Adipose tissue (tissue), 3 donors: ENCODE results near the gene CHI3L1. TPM values are rescaled to one million over a fixed set of nuclear protein-coding genes. Genes with fewer than 3 reads are reported as not detected.

Experiments
- H3K27ac ChIP-seq: one replicate; pipeline ENCODE4 v1.5.1; 2013; ENCODE audit warnings: low read depth, low read length
- WGBS, 3 donors: extraction: QIAGEN DNeasy Blood & Tissue Kit; methylation state at CpG; one replicate each; pipeline ENCODE4 v1.1.7; 2013; 5-methylcytosine and 5-hydroxymethylcytosine counted together
- polyA plus RNA-seq, 3 donors: library from polyadenylated mRNA; stranded (reverse); fragments of 200-250 nt; gene quantifications; one replicate each; pipeline ENCODE4 v1.2.3, GENCODE V29; 2013
- donor health status: healthy with polysubstance abuse.
- donor health status: Bipolar disorder and iron deficiency.
- donor health status: healthy.

The CHI3L1 gene
- polyA plus RNA-seq, 3 donors = 6.1 to 191 (median 12.6) TPM

GRCh38 chr1:203161703-203162102, 24.8 kb downstream of the CHI3L1 start:
- H3K27ac ChIP-seq = no peak overlapping the region
- WGBS, 3 donors = 87 to 90% (median 90%) methylated on average over 11 of the region's 11 CpGs

DNA sequence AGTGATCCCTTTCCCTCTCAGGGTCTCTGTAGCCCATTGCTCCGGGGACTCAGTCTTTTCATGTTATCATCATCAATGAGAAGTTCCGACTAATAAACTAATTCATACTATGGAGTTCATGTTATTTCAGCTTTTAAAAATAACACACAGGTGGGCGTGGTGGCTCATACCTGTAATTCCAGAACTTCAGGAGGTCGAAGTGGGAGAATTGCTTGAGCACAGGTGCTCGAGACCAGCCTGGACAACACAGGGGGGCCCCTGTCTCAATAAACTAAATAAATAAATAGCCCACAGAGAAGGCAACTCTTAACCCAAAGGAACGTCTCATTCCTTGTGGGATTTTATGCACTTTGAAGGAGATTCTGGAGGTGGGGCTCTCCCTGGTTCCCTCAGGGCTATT, 25.3 kb downstream of the CHI3L1 start:
- 48 to 85% (median 81%) methylated on average over 6 of the region's 6 CpGs for WGBS, 3 donors
- H3K27ac ChIP-seq = no peak overlapping the region

- no peak overlapping the region for H3K27ac ChIP-seq
- 67 to 83% (median 78%) methylated on average over 1 of the region's 1 CpG for WGBS, 3 donors
Measured at GRCh38 chr1:203159844-203160243, 26.7 kb downstream of the CHI3L1 start.

- no peak overlapping the region for H3K27ac ChIP-seq
- 84 to 86% (median 85%) methylated on average over 9 of the region's 9 CpGs for WGBS, 3 donors
Measured at GRCh38 chr1:203158960-203159665, 27.4 kb downstream of the CHI3L1 start.

GRCh38 chr1:203158423-203158822, 28.1 kb downstream of the CHI3L1 start:
- no peak overlapping the region for H3K27ac ChIP-seq
- WGBS, 3 donors = 81 to 88% (median 82%) methylated on average over 1 of the region's 1 CpG

- WGBS, 3 donors = 67 to 81% (median 77%) methylated on average over 1 of the region's 1 CpG
- H3K27ac ChIP-seq = no peak overlapping the region
Measured at GRCh38 chr1:203156280-203156679, 30.2 kb downstream of the CHI3L1 start.

GRCh38 chr1:203153989-203154821, 32.3 kb downstream of the CHI3L1 start:
- H3K27ac ChIP-seq = no peak overlapping the region
- 74 to 80% (median 76%) methylated on average over 13 of the region's 13 CpGs for WGBS, 3 donors

GRCh38 chr1:203153051-203153988, 33.2 kb downstream of the CHI3L1 start:
- WGBS, 3 donors = 73 to 77% (median 76%) methylated on average over 9 of the region's 9 CpGs
- no peak overlapping the region for H3K27ac ChIP-seq

GRCh38 chr1:203152158-203153034, 34.1 kb downstream of the CHI3L1 start:
- H3K27ac ChIP-seq = no peak overlapping the region
- WGBS, 3 donors = 74 to 86% (median 83%) methylated on average over 9 to 10 of the region's 10 CpGs

DNA sequence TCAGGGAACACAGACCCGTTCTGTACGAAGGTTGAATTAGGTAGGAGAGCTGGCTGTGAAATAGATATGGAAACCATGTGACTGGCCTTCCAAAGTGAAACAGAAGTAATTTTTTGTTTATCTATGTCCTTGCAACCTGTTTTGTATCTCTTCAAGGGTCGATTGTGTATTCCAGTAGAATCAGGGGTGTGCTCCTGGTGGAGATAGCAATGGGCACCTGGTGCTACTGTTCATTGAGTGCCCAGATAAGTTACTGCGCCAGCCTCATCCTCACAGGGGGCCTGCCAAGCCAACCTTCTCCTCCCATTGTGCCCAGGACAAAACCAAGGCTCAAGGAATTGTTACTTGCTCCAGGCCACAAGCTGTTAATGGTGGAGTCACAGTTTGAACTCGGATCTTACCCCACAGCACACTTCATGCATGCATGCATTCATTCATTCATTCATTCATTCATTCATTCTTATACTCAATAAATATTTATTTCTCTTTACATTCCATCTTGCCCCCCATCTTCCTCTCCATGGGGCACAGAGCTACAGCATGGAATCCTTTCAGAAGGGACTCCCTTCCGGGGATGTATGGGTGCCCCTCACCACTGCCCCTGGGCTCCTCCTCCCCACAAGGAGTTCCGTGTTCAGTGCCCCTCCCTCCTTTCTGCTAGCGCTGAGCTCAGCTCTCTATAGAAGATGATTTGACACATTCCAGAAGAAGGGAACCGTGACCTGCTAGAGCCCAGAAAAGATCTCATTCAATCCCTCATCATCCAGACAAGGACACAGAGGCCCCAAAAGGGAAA, 34.9 kb downstream of the CHI3L1 start:
- 52 to 78% (median 76%) methylated on average over 9 of the region's 9 CpGs for WGBS, 3 donors

GRCh38 chr1:203150511-203151297, 35.8 kb downstream of the CHI3L1 start:
- H3K27ac ChIP-seq = no peak overlapping the region
- WGBS, 3 donors = 67 to 83% (median 68%) methylated on average over 9 of the region's 9 CpGs

More for the DNA sequence above, 34.9 kb downstream of the CHI3L1 start:
- H3K27ac ChIP-seq = no peak overlapping the region

DNA sequence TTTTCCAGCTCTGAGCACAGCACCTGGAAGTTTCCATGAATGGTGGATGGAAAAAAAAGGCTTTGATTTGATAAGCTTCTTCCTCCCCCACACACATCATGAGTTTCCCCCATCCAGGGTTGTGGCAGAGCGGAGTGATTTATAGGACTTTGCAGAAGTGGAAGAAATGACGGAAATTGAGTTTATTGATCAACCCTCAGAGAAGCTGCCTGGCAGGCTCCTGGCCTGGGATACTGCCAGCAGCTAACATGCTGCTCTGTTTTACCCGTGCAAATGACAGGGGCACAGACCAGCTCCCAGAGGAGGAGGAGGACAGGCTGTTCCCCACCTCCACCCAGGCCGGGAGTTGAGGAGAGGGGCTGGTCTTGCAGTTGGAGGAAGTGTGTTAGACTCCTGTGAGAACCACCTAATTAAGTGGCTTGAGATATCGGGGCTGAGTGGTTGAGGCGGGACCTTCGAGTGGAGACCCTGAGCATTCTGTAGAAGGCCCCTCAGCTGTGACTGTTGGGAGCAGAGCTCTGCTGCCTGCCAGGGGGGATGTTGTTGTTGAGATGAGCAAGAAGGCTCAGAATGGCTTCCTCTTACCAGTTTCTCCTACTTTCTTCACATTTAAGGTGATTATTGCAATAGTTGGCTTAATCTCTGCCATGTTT, 37.2 kb downstream of the CHI3L1 start:
- no peak overlapping the region for H3K27ac ChIP-seq
- 43 to 71% (median 68%) methylated on average over 7 of the region's 7 CpGs for WGBS, 3 donors

GRCh38 chr1:203148579-203148978, 37.9 kb downstream of the CHI3L1 start:
- 69 to 87% (median 78%) methylated on average over 12 of the region's 12 CpGs for WGBS, 3 donors
- no peak overlapping the region for H3K27ac ChIP-seq

- H3K27ac ChIP-seq = no peak overlapping the region
- WGBS, 3 donors = 88 to 99% (median 95%) methylated on average over 5 of the region's 5 CpGs
Measured at GRCh38 chr1:203148127-203148526, 38.4 kb downstream of the CHI3L1 start.

GRCh38 chr1:203147376-203147775, 39.1 kb downstream of the CHI3L1 start:
- no peak overlapping the region for H3K27ac ChIP-seq
- 77 to 86% (median 79%) methylated on average over 5 of the region's 5 CpGs for WGBS, 3 donors

DNA sequence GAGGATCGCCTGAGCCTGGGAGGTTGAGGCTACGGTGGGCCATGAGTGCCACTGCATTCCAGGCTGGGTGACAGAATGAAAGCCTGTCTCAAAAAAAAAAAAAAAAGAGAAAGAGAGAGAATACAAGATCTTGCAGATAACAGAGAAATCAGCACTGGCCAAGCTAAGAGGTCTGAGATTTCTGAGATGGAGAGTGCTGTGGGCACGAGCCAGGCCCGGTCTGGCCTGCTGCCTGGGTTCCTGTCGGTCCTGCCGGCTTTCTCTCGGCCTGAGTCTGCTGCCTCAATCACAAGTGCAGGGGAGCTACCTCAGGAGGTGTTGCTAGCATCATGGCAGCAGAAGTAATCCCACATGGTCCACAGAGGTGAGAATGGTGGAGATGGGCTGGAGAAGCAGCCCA, 40.0 kb downstream of the CHI3L1 start:
- H3K27ac ChIP-seq = no peak overlapping the region
- 78 to 89% (median 83%) methylated on average over 7 of the region's 7 CpGs for whole genome bisulfite sequencing, 3 donors
